ENCODE measurements around the gene TEX52. TPM values are rescaled to one million over a fixed set of nuclear protein-coding genes. Genes with fewer than 3 reads are reported as not detected.

TEX52 gene
- total and polyA plus RNA-seq, 2 of the 13 experiments (the other 11 are each of a cell fraction or from before 2014, with no cell fraction given) = 0.05 TPM; not detected in 1

DNA sequence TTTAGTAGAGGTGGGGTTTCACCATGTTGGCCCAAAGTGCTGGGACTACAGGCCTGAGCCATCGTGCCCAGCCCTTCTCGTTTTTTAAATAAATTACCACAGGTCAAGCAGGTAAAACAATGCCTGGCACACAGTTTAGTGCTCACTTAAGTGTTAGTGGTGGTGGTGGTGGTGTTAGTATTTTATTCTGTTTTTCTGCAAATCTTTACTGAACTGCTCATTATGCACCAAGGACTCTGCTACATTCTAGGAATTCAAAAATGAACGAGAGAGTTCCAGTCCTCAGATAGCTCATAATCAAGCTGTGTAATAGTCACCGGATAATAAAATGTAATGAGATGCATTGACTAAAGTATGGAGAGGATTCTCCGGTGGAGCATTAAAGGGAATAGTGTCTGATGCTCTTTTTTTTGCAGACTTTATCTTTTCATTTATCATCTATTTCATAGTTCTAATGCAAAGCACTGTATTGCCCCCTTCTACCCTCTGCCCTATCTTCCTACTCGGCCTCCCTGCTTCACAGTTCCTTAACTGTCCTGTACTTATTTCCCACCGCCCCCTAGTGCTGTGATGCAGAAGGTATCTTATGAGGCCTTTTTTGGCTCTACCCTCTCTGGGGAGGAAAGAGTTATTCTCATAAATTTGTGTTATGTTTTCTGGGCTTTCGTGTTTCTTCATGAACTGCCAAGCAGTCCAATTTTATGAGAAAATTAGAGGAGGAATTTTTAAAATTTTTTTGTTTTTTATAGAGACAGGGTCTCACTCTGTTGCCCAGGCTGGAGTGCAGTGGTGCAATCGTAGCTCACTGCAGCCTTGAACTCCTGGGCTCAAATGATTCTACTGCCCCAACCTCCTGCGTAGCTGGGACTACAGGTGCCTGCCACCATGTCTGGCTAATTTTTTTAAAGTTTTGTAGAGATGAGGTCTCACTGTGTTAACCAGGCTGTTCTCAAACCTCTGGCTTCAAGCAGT, 43.3 kb downstream of the TEX52 start (continued):
- TF ChIP-seq ZNF564 (CRISPR knock-in tag; IDR thresholded peaks at IDR 0.05) = no peak
- TF ChIP-seq SMC3 (IDR thresholded peaks at IDR 0.05; ENCODE audit: low read length) = peak; percentile 48
- TF ChIP-seq PHB2 (IDR thresholded peaks at IDR 0.05; ENCODE audit: partially characterized antibody) = no peak
- no peak for TF ChIP-seq ZNF460 (CRISPR knock-in tag; IDR thresholded peaks at IDR 0.05; ENCODE audit: borderline replicate concordance)
- TF ChIP-seq ZNF572 (CRISPR knock-in tag; IDR thresholded peaks at IDR 0.05) = no peak
- TF ChIP-seq ZNF775 (CRISPR knock-in tag; IDR thresholded peaks at IDR 0.05; ENCODE audit: borderline replicate concordance) = no peak
- no peak for TF ChIP-seq MAFG (CRISPR knock-in tag; IDR thresholded peaks at IDR 0.05)
- no peak for TF ChIP-seq NFE2L2 (IDR thresholded peaks at IDR 0.05; ENCODE audit: low read length)
- no peak for TF ChIP-seq ZNF337 (CRISPR knock-in tag; IDR thresholded peaks at IDR 0.05; ENCODE audit: borderline replicate concordance, low read depth)
- TF ChIP-seq NCOR1 (IDR thresholded peaks at IDR 0.05; ENCODE audit: borderline replicate concordance, low read length) = no peak
- no peak for TF ChIP-seq ZNF451 (CRISPR knock-in tag; IDR thresholded peaks at IDR 0.05)
- TF ChIP-seq ZNF44 (CRISPR knock-in tag; IDR thresholded peaks at IDR 0.05) = no peak
- TF ChIP-seq, protein P1, sequence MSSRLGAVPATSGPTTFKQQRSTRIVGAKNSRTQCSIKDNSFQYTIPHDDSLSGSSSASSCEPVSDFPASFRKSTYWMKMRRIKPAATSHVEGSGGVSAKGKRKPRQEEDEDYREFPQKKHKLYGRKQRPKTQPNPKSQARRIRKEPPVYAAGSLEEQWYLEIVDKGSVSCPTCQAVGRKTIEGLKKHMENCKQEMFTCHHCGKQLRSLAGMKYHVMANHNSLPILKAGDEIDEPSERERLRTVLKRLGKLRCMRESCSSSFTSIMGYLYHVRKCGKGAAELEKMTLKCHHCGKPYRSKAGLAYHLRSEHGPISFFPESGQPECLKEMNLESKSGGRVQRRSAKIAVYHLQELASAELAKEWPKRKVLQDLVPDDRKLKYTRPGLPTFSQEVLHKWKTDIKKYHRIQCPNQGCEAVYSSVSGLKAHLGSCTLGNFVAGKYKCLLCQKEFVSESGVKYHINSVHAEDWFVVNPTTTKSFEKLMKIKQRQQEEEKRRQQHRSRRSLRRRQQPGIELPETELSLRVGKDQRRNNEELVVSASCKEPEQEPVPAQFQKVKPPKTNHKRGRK (CRISPR knock-in tag; IDR thresholded peaks at IDR 0.05) = no peak
- TF ChIP-seq ZNF652 (CRISPR knock-in tag; IDR thresholded peaks at IDR 0.05; ENCODE audit: borderline replicate concordance, low read depth) = peak; percentile 94
- TF ChIP-seq SP140L (CRISPR knock-in tag; IDR thresholded peaks at IDR 0.05; ENCODE audit: borderline replicate concordance) = no peak
- TF ChIP-seq TRIM22 (IDR thresholded peaks at IDR 0.05) = no peak
- TF ChIP-seq ARID2 (CRISPR knock-in tag; IDR thresholded peaks at IDR 0.05; ENCODE audit: borderline replicate concordance) = no peak
- TF ChIP-seq SAP130 (CRISPR knock-in tag; IDR thresholded peaks at IDR 0.05; ENCODE audit: low read depth) = peak; percentile 65
- TF ChIP-seq ZFP62 (CRISPR knock-in tag; IDR thresholded peaks at IDR 0.05) = no peak
- TF ChIP-seq, protein P2, sequence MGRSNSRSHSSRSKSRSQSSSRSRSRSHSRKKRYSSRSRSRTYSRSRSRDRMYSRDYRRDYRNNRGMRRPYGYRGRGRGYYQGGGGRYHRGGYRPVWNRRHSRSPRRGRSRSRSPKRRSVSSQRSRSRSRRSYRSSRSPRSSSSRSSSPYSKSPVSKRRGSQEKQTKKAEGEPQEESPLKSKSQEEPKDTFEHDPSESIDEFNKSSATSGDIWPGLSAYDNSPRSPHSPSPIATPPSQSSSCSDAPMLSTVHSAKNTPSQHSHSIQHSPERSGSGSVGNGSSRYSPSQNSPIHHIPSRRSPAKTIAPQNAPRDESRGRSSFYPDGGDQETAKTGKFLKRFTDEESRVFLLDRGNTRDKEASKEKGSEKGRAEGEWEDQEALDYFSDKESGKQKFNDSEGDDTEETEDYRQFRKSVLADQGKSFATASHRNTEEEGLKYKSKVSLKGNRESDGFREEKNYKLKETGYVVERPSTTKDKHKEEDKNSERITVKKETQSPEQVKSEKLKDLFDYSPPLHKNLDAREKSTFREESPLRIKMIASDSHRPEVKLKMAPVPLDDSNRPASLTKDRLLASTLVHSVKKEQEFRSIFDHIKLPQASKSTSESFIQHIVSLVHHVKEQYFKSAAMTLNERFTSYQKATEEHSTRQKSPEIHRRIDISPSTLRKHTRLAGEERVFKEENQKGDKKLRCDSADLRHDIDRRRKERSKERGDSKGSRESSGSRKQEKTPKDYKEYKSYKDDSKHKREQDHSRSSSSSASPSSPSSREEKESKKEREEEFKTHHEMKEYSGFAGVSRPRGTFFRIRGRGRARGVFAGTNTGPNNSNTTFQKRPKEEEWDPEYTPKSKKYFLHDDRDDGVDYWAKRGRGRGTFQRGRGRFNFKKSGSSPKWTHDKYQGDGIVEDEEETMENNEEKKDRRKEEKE (IDR thresholded peaks at IDR 0.05) = no peak

Measured in HepG2 (cell line).